GM20431 (cell line): ENCODE results near the gene RNF5.
"Not testable (repeated sequence)": the region's sequence is repeated elsewhere in the genome, so short reads cannot be mapped to it uniquely, and the experiment has no call there.

ENCODE experiments used
- in situ Hi-C: fragments of 300-500 bp; cut with MseI, MboI; formaldehyde crosslinking; loops from one replicate; pipeline ENCODE4 v1.15.0; 2020; ENCODE audit warnings: low sequenced_read_pairs; ENCODE audit not compliant: unreplicated experiment

RNF5 gene

GRCh38 chr6:32174416-32174815 lies 3.8 kb upstream of the RNF5 start:
- in situ Hi-C loops = no loop called here

GRCh38 chr6:32175322-32175710 lies 2.9 kb upstream of the RNF5 start:
- in situ Hi-C loops = no loop called here

DNA sequence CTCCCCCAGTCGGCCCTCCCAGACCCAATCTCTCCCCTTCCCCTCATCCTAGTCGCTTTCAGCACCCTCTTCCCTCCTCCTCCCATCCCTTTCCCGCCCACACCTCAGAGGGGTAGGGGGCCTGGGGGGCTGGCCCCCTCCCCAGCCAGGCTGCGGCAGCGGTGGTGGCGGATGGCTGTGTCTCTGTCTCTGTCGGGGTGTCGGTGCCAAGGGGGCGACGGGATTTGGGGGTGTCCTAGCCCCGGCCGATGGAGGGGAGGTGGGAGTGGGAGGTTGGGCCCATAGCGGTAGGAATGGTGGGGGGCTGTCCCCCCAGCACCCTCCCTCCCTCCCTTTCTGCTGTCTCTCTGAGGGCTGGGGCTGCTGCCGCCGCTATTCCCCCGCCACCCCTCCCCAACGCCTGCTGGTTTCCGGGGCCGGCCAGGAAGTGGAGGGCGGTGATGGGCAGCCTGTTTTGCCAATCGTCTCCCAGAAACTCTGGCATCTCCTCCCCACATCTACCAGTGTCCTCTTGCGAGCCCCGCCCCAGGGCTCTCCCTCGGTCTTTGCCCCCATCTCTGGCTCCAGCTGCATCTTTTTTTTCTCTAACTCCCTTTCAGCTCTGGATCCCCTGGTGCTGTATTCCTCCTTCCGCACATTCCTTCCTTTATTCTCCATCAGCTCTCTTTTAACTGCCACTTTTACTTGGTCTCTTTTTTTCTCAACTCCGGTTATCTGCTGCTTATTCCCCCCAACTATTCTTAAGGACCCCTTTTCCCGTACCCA lies 2.3 kb upstream of the RNF5 start, which contains the start of gene AGPAT1:
Gene AGPAT1, minus strand, starts transcription at position 374 of the 765 bp plus-strand sequence. CDS start 4,588 bp downstream, outside the sequence.
- in situ Hi-C loops = no loop called here

DNA sequence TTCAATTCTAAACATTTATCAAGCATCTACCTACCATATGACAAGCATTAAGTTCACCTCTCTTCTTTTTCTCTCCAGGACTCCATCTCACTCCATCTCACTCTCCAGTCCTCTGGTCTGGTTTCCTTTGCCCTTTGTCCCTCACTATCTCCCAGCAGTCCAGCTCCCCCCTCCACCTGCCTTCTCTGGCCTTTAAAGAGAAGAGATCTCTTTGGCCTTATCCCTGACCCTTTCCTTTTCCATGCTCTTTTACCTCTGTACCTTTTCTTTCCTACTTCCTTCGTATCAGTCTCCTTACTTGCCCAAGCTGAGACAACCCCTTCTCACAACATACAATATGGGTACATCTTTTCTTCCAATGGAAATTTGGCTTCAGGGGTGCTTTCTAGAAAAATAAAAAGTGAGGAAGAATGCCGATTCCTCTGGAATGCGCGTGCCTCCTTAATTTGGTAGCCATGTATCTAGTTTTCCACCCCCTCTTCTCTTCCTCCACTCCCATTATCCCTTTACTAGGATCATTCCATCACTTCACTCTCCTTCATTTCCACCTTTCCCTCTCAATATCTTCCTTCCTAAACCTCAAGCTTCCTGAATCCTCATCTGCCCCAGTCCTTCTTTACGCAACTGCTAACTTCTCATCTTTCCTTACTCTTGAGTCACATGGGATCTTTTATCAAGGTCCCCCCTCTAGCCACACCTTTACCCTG lies 1.6 kb upstream of the RNF5 start:
- in situ Hi-C loops = no loop called here

- in situ Hi-C loops = no loop called here
Observed at GRCh38 chr6:32177183-32177787, 920 bp upstream of the RNF5 start.

GRCh38 chr6:32178547-32179440 lies 589 bp downstream of the RNF5 start:
- in situ Hi-C loops = no loop called here

DNA sequence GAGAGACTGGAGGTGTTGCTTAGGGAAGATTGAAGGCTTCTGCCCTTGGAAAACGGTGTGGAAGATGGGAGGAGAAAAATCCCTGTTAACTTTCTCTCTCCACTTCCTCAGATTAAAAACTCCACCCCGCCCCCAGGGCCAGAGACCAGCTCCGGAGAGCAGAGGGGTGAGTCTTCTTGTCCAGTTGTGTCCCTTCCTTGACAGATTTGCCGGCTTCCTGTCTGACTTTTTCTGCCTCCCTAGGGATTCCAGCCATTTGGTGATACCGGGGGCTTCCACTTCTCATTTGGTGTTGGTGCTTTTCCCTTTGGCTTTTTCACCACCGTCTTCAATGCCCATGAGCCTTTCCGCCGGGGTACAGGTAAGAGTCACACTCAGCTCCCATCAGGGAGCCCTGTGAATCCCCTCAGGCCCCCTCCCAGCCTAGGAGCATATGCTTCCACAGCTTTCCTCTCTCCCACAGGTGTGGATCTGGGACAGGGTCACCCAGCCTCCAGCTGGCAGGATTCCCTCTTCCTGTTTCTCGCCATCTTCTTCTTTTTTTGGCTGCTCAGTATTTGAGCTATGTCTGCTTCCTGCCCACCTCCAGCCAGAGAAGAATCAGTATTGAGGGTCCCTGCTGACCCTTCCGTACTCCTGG lies 1.7 kb downstream of the RNF5 start:
- in situ Hi-C loops = no loop called here

DNA sequence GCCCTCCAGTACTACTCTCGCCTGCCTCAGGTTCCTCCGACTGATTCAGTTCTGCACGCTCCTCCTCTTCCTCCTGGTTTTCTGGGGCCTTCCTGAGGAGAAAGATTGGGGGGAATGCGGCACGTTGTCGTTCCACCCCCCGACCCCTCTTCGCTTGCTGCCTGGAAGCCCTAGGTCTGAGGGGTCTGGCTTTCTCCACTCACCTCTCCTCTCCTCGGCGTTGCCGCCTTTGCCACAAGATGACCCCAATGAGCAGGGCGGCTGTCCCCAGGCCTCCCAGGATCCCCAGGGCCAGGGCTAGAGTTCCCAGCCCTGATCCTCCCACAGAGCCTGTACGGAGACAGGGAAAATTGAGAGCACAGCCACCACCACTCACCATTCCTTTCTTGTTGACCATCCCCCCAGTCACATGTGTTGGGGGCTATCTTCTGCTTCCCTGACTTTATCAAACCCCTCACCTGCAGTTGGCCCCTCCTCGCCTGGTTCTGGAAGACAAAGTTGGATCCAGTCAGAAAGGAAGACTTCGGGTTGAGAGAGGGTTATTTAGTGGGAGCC lies 3.0 kb downstream of the RNF5 start:
- in situ Hi-C loops = no loop called here

GRCh38 chr6:32181915-32182529 lies 3.8 kb downstream of the RNF5 start:
- in situ Hi-C loops = no loop called here

DNA sequence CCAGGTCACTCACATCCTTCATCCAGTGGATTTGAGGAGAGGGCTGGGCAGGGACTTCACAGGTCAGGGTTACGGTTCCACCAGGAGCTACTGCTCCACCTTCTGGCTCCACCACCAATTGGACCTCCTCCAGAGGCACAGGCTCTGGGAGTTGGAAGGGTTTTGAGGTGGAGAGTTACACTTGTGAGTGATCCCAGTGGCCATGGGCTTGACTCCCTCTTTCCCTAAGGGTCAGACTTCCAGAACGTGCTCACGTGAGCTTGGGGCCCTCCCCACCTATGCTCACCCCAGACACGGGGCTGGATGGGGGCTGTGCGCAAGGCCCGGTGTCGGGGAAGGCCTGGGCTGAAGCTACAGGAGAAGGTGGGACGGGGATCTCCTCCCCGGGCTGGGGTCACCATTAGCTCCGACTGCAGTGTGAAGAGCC lies 4.4 kb downstream of the RNF5 start:
- in situ Hi-C loops = no loop called here

DNA sequence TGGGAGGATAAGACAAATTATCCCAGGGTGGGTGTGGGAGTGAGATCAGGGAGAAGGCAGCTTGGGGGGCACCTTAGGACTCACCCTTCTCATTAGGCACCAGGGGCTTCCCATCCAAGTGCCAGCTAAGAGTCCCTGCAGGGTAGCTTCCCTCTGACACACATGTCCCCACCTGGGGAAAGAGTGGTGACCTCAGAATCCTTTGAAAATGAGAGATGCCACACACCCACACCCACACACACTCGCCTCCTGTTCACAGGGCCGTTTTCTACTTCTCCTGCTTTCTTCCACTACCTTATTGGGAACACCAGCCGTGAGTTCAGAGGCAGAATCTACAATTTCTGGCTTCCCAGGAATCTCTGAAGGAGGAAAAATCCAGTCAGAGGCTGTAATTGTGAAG lies 4.8 kb downstream of the RNF5 start:
- in situ Hi-C loops = no loop called here

DNA sequence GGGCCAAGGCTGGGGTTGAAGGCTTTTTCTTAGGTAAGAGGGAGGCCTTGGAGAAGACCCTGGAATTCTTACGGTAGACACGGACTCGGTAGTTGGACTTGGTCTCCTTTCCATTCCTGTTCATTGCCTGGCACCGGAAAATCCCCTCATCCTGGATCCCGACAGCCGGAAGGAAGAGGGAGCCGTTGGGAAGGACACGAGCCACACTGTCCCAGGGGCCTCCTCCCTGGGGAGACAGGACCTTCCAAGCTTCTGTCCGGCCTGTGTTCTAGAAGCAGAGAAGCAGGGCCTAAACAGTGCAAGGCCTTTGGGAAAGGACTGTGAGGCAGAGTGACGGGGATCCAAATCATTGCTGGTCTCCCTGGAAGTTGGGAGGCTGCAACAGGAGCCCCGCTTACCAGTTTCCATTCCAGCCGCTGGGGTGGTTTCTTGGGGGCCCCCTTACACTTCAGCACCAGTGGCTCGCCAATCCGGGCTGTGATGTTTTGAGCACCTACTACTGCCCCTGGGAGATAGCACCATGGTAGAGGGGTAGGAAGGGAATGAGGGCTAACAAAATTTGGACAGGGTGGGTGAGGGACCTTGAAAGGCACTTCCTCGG lies 5.4 kb downstream of the RNF5 start:
- in situ Hi-C loops = no loop called here

DNA sequence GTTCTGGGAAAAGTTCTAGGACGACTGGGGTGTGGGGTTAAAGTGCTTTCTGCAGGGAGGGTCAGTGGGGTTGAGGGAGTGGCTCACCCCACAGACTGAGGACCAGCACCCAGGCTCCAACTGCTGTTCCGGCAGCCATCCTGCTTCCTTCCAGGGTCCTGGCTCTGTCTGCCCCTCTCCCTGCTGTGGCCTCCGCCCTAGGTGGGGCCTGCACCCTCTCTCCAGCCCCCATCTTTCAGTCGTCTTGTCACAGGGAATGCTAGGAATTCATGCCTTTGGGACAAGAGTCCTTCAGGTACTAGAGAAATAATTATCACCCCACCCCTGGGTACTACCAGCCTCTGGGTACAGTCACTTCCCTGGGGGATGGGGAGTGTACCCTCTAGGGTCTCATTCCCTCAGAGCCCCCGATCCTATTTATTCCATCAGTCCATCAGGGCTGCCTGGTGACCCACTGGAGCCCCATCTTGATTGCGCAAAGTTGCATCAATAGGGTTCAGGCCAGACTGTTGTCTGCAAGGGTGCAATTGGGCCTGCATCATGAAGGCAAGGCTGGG lies 6.0 kb downstream of the RNF5 start, which contains the start of gene AGER:
Gene AGER, minus strand, starts transcription at position 170 of the 557 bp plus-strand sequence. Its CDS starts 31 bp downstream, at position 139.
- in situ Hi-C loops = no loop called here

GRCh38 chr6:32185681-32186131 lies 7.5 kb downstream of the RNF5 start:
- in situ Hi-C loops = not testable (repeated sequence)

DNA sequence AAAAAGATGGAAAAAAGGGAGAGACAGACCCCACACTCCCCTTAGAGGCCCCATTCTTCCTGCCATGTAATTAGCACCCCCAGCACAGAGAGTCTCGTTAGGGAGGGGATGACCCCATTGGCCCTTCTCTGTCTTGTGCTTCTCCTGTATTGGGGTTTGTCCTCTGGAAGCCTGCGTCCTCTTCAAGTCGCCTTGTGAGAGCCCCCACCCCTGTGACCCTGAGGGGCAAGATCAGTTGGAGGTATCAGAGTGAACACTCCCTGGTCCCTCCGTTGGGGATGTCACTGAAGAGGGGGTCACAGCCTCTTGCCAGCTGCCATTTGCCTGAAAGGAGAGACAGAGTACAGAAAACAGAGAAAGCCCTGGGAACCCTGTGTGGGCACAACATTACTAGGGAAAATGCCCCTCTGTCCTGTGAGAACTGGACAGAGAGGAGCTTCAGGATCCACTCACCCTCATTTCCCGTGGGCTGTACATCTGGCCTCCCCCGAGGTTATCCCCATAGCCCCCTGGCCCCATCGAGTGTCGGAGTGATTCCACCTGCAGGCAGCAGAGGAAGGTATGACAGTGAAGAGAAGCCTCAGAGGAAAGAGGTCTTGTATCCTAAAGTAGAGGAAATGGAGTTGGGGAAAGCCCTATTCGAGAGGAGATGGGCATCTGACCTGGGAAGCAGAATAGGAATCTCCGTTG lies 8.1 kb downstream of the RNF5 start:
- in situ Hi-C loops = not testable (repeated sequence)

DNA sequence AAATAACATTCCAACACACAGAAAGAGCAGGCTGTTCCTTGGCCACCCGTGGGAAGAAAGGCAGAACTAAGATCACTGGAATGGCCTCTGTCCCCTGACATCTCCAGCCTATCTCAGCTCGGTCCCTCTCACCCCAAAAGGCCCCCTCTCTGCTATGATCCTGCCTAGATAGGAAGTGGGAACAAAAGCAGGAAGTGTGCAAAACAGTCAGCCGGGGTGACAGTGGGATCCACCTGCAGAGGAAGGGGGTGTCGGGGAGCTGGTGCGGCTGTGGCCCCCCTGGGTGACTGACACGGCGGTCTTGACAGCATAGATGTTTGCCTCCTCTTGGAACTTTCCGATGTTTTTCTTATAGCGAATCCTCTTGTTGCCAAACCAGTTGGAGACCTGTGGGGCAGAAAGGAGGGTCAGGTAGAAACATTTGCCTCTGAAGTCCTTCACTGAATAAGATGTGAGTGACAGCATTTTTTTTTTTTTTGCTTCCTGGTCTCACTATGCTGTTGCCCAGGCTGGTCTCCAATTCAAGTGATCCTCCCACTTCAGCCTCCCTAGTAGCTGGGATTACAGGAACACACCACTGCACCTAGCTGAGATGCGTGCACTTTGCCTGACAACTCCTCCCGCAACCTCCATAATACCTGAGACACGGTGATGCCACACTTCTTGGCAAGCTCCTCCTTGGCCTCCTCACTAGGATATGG lies 9.0 kb downstream of the RNF5 start:
- in situ Hi-C loops = no loop called here
